Hepatocyte (in vitro differentiated cells): ENCODE results near the gene TMEM44.

ENCODE experiments used
- EZH2 ChIP-seq: fragments of 200-600 bp; sonication (generic); IDR thresholded peaks from 2 replicates; pipeline ENCODE4 v1.6.1; 2016; ENCODE audit warnings: antibody characterized with exemption, mild to moderate bottlenecking, borderline replicate concordance
- EZH2phosphoT487 ChIP-seq: fragments of 200-600 bp; sonication (generic); IDR thresholded peaks from one replicate; pipeline ENCODE4 v1.6.1; 2018; ENCODE audit warnings: antibody characterized with exemption, mild to moderate bottlenecking, low read depth, moderate library complexity; ENCODE audit not compliant: unreplicated experiment, severe bottlenecking

GRCh38 chr3:194556086-194557056, 76.8 kb downstream of the TMEM44 start:
- TF ChIP-seq EZH2phosphoT487 = no peak
- no peak for TF ChIP-seq EZH2
